Neuronal stem cell (in vitro differentiated cells): ENCODE measurements around the gene PDGFB.

Source experiments
- DNase-seq: peaks from one replicate; pipeline ENCODE4 v3.0.0-alpha.2; 2013; ENCODE audit warnings: low spot score
- H2AFZ ChIP-seq: one replicate; pipeline ENCODE4 v1.6.1; 2013; ENCODE audit warnings: mild to moderate bottlenecking, low read length, inconsistent platforms
- H2AK5ac ChIP-seq: 2 replicates; pipeline ENCODE4 v1.6.1; 2013; ENCODE audit warnings: low read depth, mild to moderate bottlenecking, inconsistent platforms, low read length, moderate library complexity, mixed read lengths
- H2BK120ac ChIP-seq: 2 replicates; pipeline ENCODE4 v1.6.1; 2013; ENCODE audit warnings: low read depth, mild to moderate bottlenecking, inconsistent platforms, low read length, moderate library complexity, mixed read lengths
- H2BK12ac ChIP-seq: one replicate; pipeline ENCODE4 v1.6.1; 2013; ENCODE audit warnings: low read length, inconsistent platforms
- H2BK15ac ChIP-seq: 2 replicates; pipeline ENCODE4 v1.6.1; 2013; ENCODE audit warnings: mild to moderate bottlenecking, low read length, inconsistent platforms, mixed read lengths
- H2BK5ac ChIP-seq: one replicate; pipeline ENCODE4 v1.6.1; 2013; ENCODE audit warnings: inconsistent platforms, mild to moderate bottlenecking, low read length, moderate library complexity
- H3K14ac ChIP-seq: one replicate; pipeline ENCODE4 v1.6.1; 2013; ENCODE audit warnings: low read length, inconsistent platforms
- H3K18ac ChIP-seq: 2 replicates; pipeline ENCODE4 v1.6.1; 2013; ENCODE audit warnings: low read length, inconsistent platforms
- H3K23ac ChIP-seq: 2 replicates; pipeline ENCODE4 v1.6.1; 2013; ENCODE audit warnings: low read depth, mild to moderate bottlenecking, mixed read lengths, low read length, inconsistent platforms; ENCODE audit not compliant: poor library complexity
- H3K27ac ChIP-seq: replicated peaks from 3 replicates; pipeline ENCODE4 v1.5.1; 2013; ENCODE audit warnings: low read length, inconsistent platforms
- H3K27me3 ChIP-seq, 3 experiments: 2 replicates each; pipeline ENCODE4 v1.6.1; 2013; ENCODE audit warnings: low read length in 3 of 3, mild to moderate bottlenecking in 2 of 3, inconsistent platforms in 1 of 3, low read depth in 1 of 3, mixed read lengths in 1 of 3, moderate library complexity in 1 of 3; ENCODE audit not compliant: control insufficient read depth in 3 of 3, insufficient read depth in 3 of 3
- H3K36me3 ChIP-seq, 2 donors: replicated peaks in 1 of 2; 2 replicates each; pipeline ENCODE4 v1.6.1; 2013; ENCODE audit warnings: low read length in 2 of 2; ENCODE audit not compliant: control insufficient read depth in 2 of 2, insufficient read depth in 2 of 2
- H3K4ac ChIP-seq: 2 replicates; pipeline ENCODE4 v1.6.1; 2013; ENCODE audit warnings: inconsistent platforms, mild to moderate bottlenecking, low read length, moderate library complexity
- H3K4me1 ChIP-seq, 2 donors: 1 replicate in 1 of 2; 2 replicates in 1 of 2; pipeline ENCODE4 v1.6.1; 2013; ENCODE audit warnings: low read length in 2 of 2, low read depth in 1 of 2; ENCODE audit not compliant: control insufficient read depth in 2 of 2, insufficient read depth in 1 of 2
- H3K4me2 ChIP-seq: one replicate; pipeline ENCODE4 v1.6.1; 2013; ENCODE audit warnings: mild to moderate bottlenecking, low read length, inconsistent platforms; ENCODE audit not compliant: insufficient read depth, poor library complexity, severe bottlenecking
- H3K4me3 ChIP-seq, 2 donors: 2 replicates each; pipeline ENCODE4 v1.5.1; 2013; ENCODE audit warnings: low read length in 2 of 2, mild to moderate bottlenecking in 2 of 2, inconsistent platforms in 1 of 2, moderate library complexity in 1 of 2
- H3K79me1 ChIP-seq: one replicate; pipeline ENCODE4 v1.6.1; 2013; ENCODE audit warnings: low read depth, mild to moderate bottlenecking, inconsistent platforms, low read length, moderate library complexity
- H3K9ac ChIP-seq: one replicate; pipeline ENCODE4 v1.6.1; 2013; ENCODE audit warnings: mild to moderate bottlenecking, low read depth, low read length, inconsistent platforms; ENCODE audit not compliant: poor library complexity
- H3K9me3 ChIP-seq, 2 donors: replicated peaks in 1 of 2; 2 replicates each; pipeline versions ENCODE3 to v1.6.1; 2013; ENCODE audit warnings: low read length in 2 of 2, mild to moderate bottlenecking in 2 of 2, inconsistent platforms in 1 of 2, low read depth in 1 of 2, mixed read lengths in 1 of 2, moderate library complexity in 1 of 2; ENCODE audit not compliant: control insufficient read depth in 2 of 2, insufficient read depth in 1 of 2
- H4K8ac ChIP-seq: one replicate; pipeline ENCODE4 v1.6.1; 2013; ENCODE audit warnings: low read depth, mild to moderate bottlenecking, inconsistent platforms, low read length, moderate library complexity
- H4K91ac ChIP-seq: one replicate; pipeline ENCODE4 v1.6.1; 2013; ENCODE audit warnings: low read length, low read depth, mild to moderate bottlenecking, inconsistent platforms; ENCODE audit not compliant: poor library complexity
- WGBS, 2 donors: extraction: QIAGEN DNeasy Blood & Tissue Kit; methylation state at CpG; one replicate each; pipeline ENCODE4 v1.1.7; 2013; ENCODE audit warnings: missing lambda C conversion rate in 2 of 2, mixed read lengths in 1 of 2; ENCODE audit not compliant: insufficient read length in 2 of 2, insufficient replicate concordance in 1 of 2; ENCODE audit errors: extremely low coverage in 2 of 2; 5-methylcytosine and 5-hydroxymethylcytosine counted together

PDGFB gene

GRCh38 chr22:39231197-39231950 is 13.4 kb downstream of the PDGFB start:
- Histone ChIP-seq H2AFZ (no peak overlapping the region), H3K4me2 (no peak overlapping the region), H3K9me3 (no peaks in the 10 kb centered on the region), H2AK5ac (peak overlapping the region; percentile 88), H3K79me1 (no peaks in the 10 kb centered on the region), H3K9ac (peak overlapping the region; percentile 61), H3K27me3 (peaks cover 0 to 9% (median 0%) of the 10 kb centered on the region in 3 experiments), H3K23ac (no peak overlapping the region), H3K4me3 (no peak overlapping the region), H3K27ac (no peak overlapping the region), H3K14ac (no peak overlapping the region), H3K4ac (no peak overlapping the region), H2BK5ac (no peak overlapping the region), H3K36me3 (peaks cover 0 to 6% of the 10 kb centered on the region in 2 donors), H4K91ac (no peak overlapping the region), H4K8ac (no peak overlapping the region), H2BK12ac (peak overlapping the region; percentile 89), H3K4me1 (peaks cover 36 to 58% of the 10 kb centered on the region in 2 donors), H2BK120ac (no peak overlapping the region), H3K18ac (peak overlapping the region; percentile 92), H2BK15ac (peak overlapping the region; percentile 75)
- DNase-seq = no peak
- WGBS, 2 donors = no CpG with 5 or more reads among the region's 37 CpGs

DNA sequence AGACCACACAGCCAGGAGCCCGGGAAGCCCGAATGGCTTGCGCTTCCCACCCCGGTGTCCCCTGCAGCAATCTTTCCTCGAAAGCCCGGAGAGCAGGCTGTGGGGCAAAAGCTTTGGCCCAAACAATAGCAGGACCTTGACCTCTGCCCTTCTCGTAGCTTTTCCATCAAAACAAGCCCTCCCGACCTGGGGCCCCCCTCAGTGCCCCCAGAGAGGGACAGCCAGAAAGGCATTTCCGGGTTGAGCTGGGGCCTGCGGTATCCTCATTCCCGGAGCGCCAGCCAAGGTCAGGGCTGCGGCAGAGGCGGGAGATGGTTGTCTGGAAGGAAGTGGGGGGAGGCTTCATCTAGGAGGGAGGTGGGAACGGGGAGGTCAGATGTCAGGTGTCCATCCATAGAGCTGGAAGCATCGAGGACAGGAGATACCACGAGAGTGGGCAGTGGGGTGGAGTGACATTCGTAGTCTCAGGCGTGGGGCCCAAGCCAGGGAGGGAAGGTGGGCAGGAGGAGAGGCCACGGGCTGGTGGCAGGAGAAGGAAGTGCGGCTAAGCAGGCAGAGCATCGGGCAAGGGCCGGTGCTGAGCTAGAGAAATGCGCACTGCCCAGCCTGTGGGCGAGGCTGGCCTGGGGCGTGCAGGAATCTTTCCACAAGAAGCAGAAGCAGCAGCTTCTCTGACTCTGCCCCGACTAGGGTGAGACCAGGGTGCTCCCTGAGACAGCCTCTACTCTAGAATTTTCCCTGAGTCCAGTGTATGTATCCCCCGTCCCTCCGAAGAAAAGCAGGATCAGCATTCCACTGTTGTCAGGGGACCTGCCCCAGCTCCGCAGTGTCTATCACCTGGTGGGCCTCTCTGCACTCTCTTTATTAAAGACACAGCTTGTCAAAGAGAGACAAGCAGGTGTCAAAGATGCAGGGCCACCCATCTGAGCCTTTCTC is 14.3 kb downstream of the PDGFB start:
- H3K36me3 ChIP-seq = peaks cover 0 to 12% of the 10 kb centered on the region in 2 donors
- H3K18ac ChIP-seq = peak overlapping the region; percentile 67
- no peak for DNase-seq
- H3K4me1 ChIP-seq = peaks cover 32 to 51% of the 10 kb centered on the region in 2 donors
- H2BK12ac ChIP-seq = peak overlapping the region; percentile 88
- no peaks in the 10 kb centered on the region for H3K79me1 ChIP-seq
- no peak overlapping the region for H2BK120ac ChIP-seq
- H3K4me2 ChIP-seq = no peak overlapping the region
- H3K4ac ChIP-seq = no peak overlapping the region
- peak overlapping the region; percentile 83 for H2AK5ac ChIP-seq
- H3K14ac ChIP-seq = peak overlapping the region; percentile 75
- peak overlapping the region; percentile 75 for H2BK15ac ChIP-seq
- no peak overlapping the region for H3K4me3 ChIP-seq
- H3K9ac ChIP-seq = no peak overlapping the region
- H2AFZ ChIP-seq = no peak overlapping the region
- H4K91ac ChIP-seq = no peak overlapping the region
- no peaks in the 10 kb centered on the region for H3K9me3 ChIP-seq
- peak overlapping the region; percentile 43 for H2BK5ac ChIP-seq
- H3K27me3 ChIP-seq = peaks cover 0 to 9% (median 0%) of the 10 kb centered on the region in 3 experiments
- H3K27ac ChIP-seq = no peak overlapping the region
- H3K23ac ChIP-seq = no peak overlapping the region
- no peak overlapping the region for H4K8ac ChIP-seq
- no CpG with 5 or more reads among the region's 30 CpGs for WGBS, 2 donors

DNA sequence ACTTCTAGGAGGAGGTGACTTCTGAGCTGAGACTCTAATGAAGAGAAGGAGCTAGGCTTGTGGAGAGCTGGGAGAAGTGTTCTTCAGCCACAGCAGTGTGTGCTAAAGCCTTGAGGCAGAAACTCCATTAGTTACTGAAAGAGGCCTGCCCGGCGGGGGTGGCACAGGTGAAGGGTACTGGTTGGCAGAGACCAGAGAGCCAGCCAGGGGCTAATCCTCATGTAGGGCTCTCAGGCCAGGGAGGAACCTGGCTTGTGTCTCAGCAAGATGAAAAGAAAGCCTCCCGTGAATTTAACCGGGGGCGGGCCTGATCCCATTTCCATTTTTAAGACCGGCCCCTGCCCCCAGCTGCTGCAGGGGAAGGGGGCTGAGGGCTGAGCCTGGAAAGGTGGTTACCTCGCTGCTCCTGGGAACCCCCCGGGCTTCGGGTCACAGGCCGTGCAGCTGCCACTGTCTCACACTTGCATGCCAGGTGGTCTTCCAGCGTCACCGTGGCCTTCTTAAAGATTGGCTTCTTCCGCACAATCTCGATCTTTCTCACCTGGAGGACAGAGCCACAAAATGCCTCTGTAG is 15.0 kb downstream of the PDGFB start:
- Histone ChIP-seq H3K27ac (no peak overlapping the region), H3K36me3 (peaks cover 0 to 20% of the 10 kb centered on the region in 2 donors), H3K4me3 (no peak overlapping the region)

More for the DNA sequence above, 15.0 kb downstream of the PDGFB start:
- H4K8ac ChIP-seq = no peak overlapping the region
- DNase-seq = no peak
- no peak overlapping the region for H4K91ac ChIP-seq
- H3K4ac ChIP-seq = no peak overlapping the region
- no peak overlapping the region for H3K23ac ChIP-seq
- H2AK5ac ChIP-seq = peak overlapping the region; percentile 0
- H2BK120ac ChIP-seq = no peak overlapping the region
- H3K27me3 ChIP-seq = peaks cover 0 to 9% (median 0%) of the 10 kb centered on the region in 3 experiments
- no peak overlapping the region for H3K4me2 ChIP-seq
- no peak overlapping the region for H2BK15ac ChIP-seq
- no peak overlapping the region for H3K9ac ChIP-seq
- H3K18ac ChIP-seq = no peak overlapping the region
- H3K79me1 ChIP-seq = no peaks in the 10 kb centered on the region
- H2BK12ac ChIP-seq = no peak overlapping the region
- H2AFZ ChIP-seq = no peak overlapping the region
- H3K9me3 ChIP-seq = no peaks in the 10 kb centered on the region
- H3K14ac ChIP-seq = no peak overlapping the region
- no CpG with 5 or more reads among the region's 14 CpGs for WGBS, 2 donors
- H2BK5ac ChIP-seq = no peak overlapping the region
- H3K4me1 ChIP-seq = peaks cover 25 to 43% of the 10 kb centered on the region in 2 donors
